ENCODE data around the gene QKI. TPM values are rescaled to one million over a fixed set of nuclear protein-coding genes. Genes with fewer than 3 reads are reported as not detected.

The QKI gene
- total RNA-seq, 2 experiments from 2014 or later: 61.0 to 65.7 TPM

- ChIA-PET CTCF (no interaction called here), POLR2A (no interaction called here)
Measured at GRCh38 chr6:163596174-163596573, 181.7 kb downstream of the QKI start.

- ChIA-PET CTCF (no interaction called here), POLR2A (no interaction called here)
Measured at GRCh38 chr6:163599136-163599535, 184.6 kb downstream of the QKI start.

GRCh38 chr6:163599684-163600083, 185.2 kb downstream of the QKI start:
- POLR2A ChIA-PET: no interaction called here

GRCh38 chr6:163600331-163600730, 185.8 kb downstream of the QKI start:
- POLR2A ChIA-PET: no interaction called here
- CTCF ChIA-PET: no interaction called here

More at GRCh38 chr6:163599684-163600083, 185.2 kb downstream of the QKI start:
- CTCF ChIA-PET: no interaction called here

- CTCF ChIA-PET: no interaction called here
- POLR2A ChIA-PET: no interaction called here
Measured at GRCh38 chr6:163600781-163601180, 186.3 kb downstream of the QKI start.

- ChIA-PET POLR2A (no interaction called here), CTCF (no interaction called here)
Measured at GRCh38 chr6:163602851-163603250, 188.3 kb downstream of the QKI start.

GRCh38 chr6:163603395-163603794, 188.9 kb downstream of the QKI start:
- ChIA-PET POLR2A (no interaction called here), CTCF (no interaction called here)

- ChIA-PET POLR2A (no interaction called here), CTCF (no interaction called here)
Measured at GRCh38 chr6:163605385-163606097, 191.0 kb downstream of the QKI start.

- CTCF ChIA-PET: no interaction called here
- POLR2A ChIA-PET: no interaction called here
Measured at GRCh38 chr6:163607792-163608191, 193.3 kb downstream of the QKI start.

- ChIA-PET CTCF (no interaction called here), POLR2A (no interaction called here)
Measured at GRCh38 chr6:163608204-163608644, 193.7 kb downstream of the QKI start.

- ChIA-PET POLR2A (no interaction called here), CTCF (no interaction called here)
Measured at GRCh38 chr6:163612200-163612599, 197.7 kb downstream of the QKI start.

GRCh38 chr6:163613025-163613424, 198.5 kb downstream of the QKI start:
- POLR2A ChIA-PET: no interaction called here
- CTCF ChIA-PET: interaction anchor here (0.6 kb wide), 1 partner anchor 57 kb away, joined by 7 read pairs; no protein-coding TSS in a partner anchor

GRCh38 chr6:163613668-163614067, 199.2 kb downstream of the QKI start:
- POLR2A ChIA-PET: no interaction called here
- CTCF ChIA-PET: no interaction called here

- ChIA-PET POLR2A (no interaction called here), CTCF (interaction anchor here (0.6 kb wide), 1 partner anchor 292 kb away, joined by 3 read pairs; no protein-coding TSS in a partner anchor)
Measured at GRCh38 chr6:163616452-163616851, 201.9 kb downstream of the QKI start.

- POLR2A ChIA-PET: no interaction called here
- CTCF ChIA-PET: no interaction called here
Measured at GRCh38 chr6:163617549-163617948, 203.0 kb downstream of the QKI start.

GRCh38 chr6:163620101-163620500, 205.6 kb downstream of the QKI start:
- ChIA-PET CTCF (no interaction called here), POLR2A (no interaction called here)

GRCh38 chr6:163620670-163621330, 206.3 kb downstream of the QKI start:
- POLR2A ChIA-PET: no interaction called here
- CTCF ChIA-PET: interaction anchor here (0.6 kb wide), 1 partner anchor 1154 kb away, joined by 4 read pairs; no protein-coding TSS in a partner anchor

- CTCF ChIA-PET: no interaction called here
- POLR2A ChIA-PET: no interaction called here
Measured at GRCh38 chr6:163625265-163625664, 210.7 kb downstream of the QKI start.

GRCh38 chr6:163626073-163626867, 211.8 kb downstream of the QKI start:
- CTCF ChIA-PET: no interaction called here
- POLR2A ChIA-PET: no interaction called here

- CTCF ChIA-PET: no interaction called here
- POLR2A ChIA-PET: no interaction called here
Measured at GRCh38 chr6:163627274-163628062, 212.9 kb downstream of the QKI start.

Measured in activated CD8-positive, alpha-beta memory T cell treated with anti-CD3 and anti-CD28 coated beads for 36 hours (primary cell).